RCC 7860 (cell line): ENCODE data around the gene STX10.
"Not testable (repeated sequence)": the region's sequence is repeated elsewhere in the genome, so short reads cannot be mapped to it uniquely, and the experiment has no call there.

Source experiments
- DNase-seq: peaks from one replicate; pipeline ENCODE4 v3.0.0-alpha.2; 2015; ENCODE audit warnings: low spot score
- FAIRE-seq: peaks from 2 replicates; lab custom pipeline; 2012; peaks lifted over from hg19 to GRCh38; lab: Jason Lieb, UNC

The STX10 gene

DNA sequence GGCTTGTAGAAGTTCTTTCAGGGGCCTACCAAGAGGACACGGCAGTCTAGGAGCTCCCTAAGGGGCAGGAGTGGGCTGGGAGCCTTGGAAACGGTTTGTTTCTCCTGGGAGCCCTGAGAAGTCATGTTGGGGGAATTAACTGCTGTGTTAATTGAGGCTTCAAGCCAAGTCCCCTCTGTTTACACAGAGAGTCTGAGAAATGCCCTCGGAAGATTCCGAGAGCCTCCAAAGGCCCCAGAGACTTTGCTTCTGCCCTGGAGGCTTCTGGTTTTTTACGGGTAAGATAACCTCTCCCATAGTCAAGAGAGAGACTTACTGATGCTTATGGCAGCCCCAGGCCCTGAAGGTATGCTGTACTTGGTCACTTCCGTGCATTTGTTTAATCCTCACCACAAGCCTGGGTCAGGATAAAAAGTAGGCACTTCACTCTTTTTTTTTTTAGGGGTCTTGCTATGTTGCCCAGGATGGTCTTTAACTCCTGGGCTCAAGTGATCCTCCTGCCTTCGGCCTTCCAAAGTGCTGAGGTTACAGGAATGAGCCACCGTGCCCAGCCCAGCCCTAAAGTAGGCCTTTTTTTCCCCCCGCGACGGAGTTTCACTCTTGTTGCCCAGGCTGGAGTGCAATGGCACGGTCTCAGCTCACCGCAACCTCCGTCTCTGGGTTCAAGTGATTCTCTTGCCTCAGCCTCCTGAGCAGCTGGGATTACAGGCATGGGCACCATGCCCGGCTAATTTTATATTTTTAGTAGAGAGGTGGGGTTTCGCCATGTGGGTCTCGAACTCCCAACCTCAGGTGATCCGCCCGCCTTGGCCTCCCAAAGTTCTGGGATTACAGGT is 15.2 kb upstream of the STX10 start:
- no peak for DNase-seq
- no peak for FAIRE-seq

DNA sequence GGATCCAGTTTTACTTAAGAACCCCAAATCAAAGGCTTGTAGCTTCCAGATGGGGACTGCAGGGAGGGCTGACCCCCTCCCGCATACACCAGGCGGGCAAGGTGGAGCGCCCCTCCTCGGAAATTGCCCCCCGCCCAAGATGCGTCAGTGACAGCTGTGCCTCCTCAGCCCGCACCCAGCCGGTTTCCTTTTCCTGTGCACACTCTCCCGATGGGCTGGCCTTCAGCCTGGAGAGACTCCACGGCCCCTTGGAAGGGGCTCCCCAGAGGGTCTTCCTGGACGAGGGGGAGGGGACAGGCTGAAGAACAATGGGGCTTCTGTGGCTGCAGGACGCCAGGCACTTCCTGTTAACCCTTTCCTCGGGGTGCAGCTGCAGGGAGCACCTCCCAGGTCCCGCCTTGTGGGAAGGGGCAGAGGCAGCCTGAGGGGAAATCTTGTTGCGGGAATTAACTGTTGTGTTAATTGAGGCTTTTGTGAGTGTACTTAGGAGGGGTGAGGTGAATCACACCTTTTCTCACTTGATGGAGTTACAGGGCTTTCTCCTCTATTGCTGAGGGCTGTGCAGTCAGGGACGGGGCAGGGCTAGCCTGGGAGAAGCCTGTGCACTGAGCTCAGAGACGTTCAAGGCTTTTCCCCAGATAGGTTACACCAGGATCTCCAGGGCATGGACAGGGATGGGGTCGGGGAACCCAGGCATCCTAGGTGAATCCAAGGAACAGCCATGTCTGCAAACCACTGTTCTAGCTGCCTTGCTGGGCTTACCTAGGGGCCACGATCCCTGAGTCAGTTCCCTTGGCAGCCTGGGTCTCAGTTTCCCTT is 14.4 kb upstream of the STX10 start:
- peak; percentile 61 for DNase-seq
- no peak for FAIRE-seq

DNA sequence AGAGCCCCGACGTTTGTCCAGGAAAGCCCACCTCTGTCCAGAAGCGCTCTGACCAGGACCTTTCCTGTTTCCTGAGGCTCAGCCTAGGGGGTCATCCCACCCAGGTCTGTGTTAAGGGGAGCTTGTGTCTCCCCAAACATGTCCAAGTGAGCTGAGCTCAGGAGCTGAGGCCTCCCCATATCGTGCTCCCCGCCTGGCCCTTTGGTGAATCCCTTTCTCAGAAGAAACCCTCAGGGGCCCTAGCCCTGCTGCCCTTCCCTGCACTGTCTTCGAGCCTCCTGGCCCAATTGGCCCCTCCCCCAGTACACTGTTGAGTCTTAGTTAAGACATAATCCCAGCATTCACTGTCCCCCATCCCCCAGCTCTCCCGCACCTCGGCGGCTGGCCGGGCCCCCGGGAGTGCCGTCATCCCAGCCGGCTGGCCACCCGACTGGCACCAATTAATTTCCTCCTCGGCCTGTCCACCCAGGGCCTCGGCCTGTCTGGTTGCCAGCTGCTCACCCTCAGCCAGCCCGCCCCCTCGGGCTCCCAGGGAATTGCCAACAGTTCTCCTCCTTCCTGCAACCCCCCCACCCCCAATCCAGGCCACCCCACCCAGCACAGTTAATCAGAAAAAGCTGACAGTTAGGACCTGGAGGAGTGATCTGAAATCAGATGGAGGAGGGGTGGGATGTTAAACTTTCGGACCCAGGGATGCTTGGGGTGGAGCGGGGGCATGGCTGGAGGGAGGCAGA is 13.6 kb upstream of the STX10 start:
- DNase-seq (peak; percentile 95), FAIRE-seq (peak; percentile 77)

DNA sequence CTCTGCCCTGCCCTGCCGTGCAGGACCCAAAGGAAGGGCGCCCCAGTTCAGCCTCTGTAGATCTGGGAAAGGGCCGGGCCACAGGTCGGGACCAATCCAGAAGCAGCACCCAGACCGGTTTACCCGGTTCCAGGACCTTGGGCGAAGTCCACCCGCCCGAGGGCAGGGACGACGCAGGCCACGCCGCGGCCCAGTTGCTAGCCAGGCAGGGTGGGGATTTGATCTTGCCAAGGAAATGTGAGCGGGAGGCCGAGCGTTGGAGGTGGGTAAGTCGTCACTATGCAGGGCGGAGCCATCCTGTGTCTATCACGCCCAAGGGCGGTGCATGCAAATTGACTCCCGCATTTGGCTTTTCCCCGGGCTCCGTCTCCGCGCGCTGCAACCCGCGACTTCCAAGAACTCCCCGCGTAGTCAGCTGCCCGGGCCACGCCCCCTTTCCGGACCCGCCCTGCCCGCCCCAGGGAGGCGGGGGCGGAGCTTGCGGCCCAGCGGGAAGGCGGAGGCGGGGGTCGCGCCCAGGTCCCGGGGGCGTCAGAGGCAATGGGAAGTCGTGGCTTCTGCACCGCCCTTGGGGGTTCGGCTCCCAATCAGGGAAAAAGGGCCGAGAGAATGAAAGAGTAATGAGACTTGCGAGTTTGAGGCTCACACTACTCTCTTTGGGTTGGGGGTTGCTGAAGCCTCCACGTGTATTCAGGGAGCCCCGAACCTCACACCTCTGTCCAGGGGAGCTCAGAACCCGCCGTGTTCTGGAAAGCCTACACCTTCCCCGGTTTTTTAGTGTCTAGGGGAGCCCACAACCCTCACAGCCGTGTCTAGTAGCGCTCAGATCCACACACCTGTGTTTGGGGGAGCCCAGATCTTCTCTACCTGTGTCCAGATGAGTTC is 12.8 kb upstream of the STX10 start:
- DNase-seq = peak; percentile 94
- peak; percentile 62 for FAIRE-seq

DNA sequence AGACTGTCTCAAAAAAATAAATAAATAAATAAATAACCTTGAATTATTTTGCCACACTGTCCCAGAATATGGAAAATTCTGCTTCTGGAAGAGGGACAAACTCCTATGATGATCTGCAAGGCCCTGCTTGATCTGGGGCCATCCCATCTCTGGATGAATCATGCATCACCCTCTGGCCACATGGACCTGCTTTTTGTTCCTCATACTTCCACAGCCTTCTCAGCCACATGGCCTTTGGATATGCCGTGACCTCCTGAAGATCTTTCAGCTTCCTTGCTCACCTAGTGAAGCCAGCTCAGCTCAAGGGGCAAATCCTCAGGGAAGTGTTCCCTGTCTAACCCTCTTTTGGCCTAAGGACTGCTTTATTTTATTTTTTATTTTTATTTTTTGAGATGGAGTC is 10.4 kb upstream of the STX10 start:
- FAIRE-seq = no peak
- DNase-seq = peak; percentile 35

DNA sequence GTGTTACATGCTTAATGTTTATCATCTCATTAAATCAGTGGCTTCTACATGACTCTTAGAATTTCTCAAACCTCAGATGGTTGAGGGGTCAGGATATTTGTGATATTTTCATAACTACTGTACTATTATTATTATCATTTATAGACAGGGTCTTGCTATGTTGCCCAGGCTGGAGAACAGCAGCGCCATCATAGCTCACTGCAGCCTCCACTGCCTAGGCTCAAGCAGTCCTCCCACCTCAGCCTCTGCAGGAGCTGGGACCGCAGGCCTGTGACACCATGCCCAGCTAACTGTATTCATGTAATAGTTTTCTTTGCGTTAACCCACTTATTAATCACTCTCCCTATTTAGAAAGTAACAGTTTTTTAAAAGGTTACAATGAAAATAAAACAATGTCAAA is 9.5 kb upstream of the STX10 start:
- FAIRE-seq (no peak), DNase-seq (no peak)

DNA sequence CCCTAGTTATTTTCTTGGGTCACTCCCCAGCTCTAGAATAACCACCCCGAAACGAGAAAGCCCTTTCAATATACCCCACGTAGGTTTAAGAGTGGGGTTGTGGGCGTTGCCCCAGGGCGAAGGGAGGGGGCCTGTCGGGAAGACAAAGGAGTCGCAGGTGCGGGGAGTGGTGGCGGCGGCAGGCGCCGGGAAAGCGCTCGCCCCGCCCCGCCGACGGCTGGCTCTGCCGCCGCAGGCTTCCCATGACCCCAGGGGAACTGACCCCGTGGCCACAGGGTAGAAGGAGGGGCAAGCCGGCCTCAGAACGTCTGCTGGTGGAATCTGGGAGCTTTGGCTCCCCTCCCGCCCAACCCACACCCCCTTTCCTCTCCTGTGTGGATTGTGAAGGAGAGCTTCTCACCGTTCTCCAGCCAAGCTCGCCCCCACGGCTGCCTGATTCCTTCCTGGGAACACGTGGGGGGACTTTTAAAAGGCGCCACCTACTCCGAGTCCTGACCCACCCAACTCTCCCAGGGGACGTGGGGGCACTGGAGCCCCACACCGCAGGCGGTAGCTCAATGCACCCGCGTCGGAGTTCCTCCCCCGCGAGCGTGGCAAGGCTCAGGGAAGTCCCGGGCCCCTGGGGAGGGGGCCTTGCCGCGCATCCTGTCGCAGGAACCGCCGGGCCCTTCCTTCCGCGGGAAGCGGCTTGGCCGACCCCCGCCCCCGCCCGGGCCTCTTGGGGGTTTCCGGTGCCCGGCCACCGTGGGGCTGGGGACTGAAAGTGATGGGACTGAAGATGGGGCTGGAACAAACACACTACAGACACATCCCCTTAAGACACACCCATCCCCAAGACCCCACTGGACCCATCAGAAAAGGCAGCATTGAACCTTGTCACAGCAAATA is 5.5 kb upstream of the STX10 start:
- no peak for FAIRE-seq
- DNase-seq = peak; percentile 38

DNA sequence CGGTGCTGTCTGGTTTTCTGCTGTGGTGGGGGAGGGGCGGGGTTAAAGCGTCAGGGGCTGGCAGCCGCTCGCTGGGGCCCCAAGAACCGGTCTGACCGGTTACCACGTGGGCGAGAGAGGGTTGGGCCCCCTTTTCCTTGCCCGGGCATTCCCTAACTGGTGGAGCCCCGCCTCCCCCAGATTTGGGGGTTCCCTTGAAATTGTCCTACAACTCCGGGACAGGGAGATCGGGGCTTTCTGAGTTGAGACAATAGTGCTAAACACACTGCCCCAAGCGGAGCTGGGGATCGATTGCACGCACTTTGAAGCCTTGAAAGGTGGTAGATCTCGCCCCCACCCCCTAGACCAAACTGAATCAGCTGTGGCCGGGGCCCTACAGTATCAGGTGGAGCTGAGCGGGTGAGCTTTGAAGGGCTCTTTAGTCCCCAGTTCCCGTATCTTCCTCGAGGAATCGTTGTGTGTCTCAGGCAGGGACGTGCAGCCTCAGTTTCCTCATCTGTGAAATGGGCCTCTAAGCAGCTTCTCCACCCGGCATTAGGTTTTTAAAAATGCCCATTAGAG is 4.8 kb upstream of the STX10 start:
- no peak for FAIRE-seq
- peak; percentile 35 for DNase-seq

DNA sequence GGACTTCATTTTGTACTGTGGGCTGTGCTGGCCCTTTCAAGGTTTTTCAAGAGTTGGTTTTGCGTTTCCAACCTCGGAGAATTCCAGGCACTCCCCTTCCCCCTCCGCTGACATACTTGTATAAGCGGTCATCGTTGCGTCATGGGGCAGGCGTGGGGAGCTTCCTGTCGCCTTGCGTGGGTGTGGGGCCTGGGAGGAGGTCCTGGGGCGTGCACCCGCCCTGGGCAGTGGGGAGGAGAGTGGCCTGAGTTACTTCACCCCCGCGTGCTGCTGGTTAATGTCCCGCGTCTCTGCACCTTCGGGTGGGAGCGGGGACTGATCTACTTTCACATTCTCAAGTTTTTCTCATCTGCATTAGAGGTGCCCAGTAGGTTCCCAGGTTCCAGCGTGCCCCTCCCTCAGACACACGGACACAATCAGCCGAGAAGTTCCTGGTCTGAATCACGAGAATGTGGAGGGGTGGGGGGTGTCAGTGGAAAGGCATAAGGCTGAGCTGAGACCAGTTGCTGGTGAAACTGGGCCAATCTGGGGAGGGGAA is 4.1 kb upstream of the STX10 start:
- DNase-seq = peak; percentile 86
- no peak for FAIRE-seq

DNA sequence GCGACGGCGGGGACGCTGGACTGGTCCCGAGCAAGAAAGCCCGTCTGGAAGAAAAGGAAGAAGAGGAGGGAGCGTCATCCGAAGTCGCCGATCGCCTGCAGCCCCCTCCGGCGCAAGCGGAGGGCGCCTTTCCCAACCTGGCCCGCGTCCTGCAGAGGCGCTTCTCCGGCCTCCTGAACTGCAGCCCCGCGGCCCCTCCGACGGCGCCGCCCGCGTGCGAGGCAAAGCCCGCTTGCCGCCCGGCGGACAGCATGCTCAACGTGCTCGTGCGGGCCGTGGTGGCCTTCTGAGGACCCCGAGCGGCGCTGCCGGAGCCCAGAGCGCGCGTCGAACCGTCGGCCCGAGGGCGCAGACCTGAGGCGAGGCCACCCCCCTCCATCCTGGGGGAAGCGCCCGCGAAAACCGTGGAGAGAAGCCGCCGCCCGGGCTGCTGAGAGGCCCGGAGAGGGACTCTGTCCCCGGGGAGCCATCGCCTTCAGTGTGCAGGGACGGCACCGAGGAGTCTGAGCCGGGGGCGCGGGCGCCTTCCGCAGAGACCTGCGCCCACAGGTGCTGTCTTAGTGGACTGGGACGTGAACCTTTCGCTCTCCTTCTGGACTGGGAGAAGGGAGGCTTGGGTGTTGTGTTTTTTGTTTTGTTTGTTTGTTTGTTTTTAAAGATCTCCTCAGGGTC is 3.5 kb upstream of the STX10 start:
- FAIRE-seq (no peak), DNase-seq (no peak)

DNA sequence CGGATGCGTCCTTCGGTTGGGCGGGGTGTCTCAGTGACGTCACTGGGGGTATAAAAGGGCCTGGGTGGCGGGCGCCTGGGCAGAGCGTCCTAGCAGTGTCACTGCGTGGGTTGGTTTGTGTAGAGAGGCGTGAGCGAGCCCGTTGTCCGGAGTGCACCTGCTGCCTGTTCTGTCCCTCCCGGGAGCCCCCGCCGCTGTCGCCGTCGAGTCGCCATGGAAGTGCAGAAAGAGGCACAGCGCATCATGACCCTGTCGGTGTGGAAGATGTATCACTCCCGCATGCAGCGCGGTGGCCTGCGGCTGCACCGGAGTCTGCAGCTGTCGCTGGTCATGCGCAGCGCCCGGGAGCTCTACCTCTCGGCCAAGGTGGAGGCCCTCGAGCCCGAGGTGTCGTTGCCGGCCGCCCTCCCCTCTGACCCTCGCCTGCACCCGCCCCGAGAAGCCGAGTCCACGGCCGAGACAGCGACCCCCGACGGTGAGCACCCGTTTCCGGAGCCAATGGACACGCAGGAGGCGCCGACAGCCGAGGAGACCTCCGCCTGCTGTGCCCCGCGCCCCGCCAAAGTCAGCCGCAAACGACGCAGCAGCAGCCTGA is 2.9 kb upstream of the STX10 start:
- FAIRE-seq (no peak), DNase-seq (peak; percentile 91)

DNA sequence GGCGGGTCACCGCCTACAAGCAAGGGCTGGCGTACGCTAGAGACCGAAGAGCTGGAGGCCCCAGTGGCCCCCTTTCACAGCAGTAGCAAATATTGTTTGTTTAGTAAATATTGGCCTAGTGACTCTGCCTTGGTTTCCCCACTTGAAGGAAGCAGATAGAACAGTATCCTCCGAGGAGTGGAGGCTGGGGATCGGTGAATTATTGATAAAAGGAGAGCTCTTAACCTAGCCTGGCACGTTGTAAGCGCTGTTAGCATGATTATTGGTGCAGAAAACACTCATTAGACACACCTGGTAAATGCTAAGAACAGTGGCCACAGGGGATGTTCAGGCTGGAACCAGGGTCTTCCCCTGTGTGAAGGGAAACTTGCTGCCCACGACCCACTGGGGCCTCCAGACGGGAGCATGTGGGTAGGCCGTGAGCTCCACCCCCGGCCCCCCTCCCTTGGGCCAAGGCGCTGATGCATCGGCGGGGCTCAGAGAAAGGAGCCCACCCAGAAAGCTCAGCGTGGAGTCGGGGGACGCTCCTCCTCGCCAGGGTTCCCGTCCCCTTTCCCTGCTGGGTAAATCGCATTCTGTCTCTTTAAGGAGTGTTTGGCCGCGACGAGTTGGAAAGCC is 2.3 kb upstream of the STX10 start:
- FAIRE-seq (peak; percentile 67), DNase-seq (no peak)

DNA sequence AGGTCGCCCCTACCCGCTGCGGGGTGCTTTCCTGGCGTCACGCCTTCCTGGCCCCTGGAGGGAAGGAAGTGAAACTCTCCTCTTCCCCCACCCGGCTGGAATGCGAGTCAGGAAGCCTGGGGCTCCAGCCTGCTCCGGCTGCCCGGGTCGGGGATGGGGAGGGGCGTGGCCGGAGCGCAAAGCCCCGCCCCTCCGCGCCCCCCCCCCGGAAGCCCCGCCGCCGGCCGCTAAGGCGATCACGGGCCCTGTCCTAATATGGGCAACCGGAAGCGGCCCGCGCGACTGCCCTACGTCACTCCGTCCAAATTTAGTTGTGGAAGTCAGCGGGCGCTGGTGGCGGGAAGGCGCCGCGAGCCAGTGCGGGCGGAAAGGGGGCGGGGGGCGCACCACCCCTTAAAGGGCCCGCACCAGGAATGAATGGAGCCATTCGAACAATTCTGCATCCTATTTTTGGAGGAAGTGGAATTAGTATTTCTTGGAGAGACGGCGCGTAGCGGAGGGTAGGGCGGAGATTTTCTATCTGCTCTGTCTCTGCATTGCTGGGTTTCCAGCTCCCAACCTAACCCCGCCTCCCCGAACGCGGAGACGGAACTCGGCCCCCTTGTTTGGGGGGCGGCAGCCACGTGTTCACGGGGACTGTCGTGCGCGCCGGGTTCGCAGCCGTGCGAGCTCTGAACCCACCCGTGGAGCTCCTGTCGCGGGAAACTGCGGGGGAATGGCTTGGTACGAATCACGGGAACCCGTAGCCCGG is 1.6 kb upstream of the STX10 start:
- DNase-seq (peak; percentile 96), FAIRE-seq (no peak)

DNA sequence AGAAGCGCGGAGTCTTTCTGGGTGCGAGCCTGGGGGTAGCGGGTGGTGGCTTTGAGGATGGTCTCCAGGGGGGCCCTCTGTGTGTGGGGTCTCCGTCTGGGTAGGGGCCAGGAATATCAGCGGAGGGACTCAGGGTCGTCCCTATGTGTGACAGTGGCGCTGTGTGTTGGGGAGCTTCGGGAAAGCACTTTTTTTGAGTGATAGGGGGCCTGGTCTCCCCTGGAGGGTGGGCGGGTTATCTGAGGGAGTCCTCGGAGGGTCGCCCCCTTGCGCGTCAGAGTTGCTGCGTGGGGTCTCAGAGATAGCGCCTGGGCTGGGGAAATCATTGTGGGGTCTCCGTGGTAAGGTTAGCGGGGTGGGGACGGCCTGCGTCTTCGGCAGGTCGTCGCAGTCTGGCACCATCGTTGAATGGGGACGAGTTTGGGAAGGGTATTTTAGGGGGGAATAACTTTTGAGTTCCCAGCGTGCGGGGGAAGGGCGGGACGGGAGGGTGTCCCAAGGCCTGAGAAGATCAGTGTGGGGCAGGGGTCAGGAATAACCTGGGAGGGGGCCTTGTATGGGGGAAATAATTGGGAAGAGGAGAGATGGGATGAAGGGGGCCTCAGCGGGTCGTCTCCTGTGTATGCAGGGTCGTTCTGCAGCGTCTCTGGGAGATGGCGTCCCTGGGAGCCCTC is 893 bp upstream of the STX10 start:
- no peak for FAIRE-seq
- no peak for DNase-seq

DNA sequence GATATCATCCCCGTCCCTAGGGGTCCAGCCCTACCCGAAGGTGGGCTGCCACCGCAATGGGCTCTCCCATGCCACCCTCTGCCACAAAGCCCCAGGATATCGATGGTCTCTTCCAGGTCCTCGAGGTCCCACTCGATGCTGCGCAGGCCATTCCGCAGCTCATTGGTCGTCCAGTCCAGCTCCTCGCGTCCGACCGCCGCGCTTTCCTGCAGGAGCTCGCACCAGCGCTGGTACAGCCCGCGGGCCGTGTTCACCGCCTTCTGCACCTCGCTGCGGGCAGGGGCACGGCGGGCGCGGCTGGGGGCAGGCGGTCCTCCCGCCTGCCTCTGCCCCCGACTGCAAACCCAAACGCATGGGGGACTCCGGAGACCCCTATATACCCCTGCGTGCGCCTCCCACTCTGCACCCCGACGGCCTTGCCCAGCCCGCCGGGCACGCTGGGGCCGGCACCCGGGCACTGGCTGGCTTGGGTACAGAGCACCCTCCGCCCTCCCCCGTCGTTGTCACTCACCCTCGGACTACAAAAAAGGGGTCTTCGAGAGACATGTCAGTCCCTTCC is 468 bp downstream of the STX10 start:
- FAIRE-seq = no peak
- peak; percentile 18 for DNase-seq

DNA sequence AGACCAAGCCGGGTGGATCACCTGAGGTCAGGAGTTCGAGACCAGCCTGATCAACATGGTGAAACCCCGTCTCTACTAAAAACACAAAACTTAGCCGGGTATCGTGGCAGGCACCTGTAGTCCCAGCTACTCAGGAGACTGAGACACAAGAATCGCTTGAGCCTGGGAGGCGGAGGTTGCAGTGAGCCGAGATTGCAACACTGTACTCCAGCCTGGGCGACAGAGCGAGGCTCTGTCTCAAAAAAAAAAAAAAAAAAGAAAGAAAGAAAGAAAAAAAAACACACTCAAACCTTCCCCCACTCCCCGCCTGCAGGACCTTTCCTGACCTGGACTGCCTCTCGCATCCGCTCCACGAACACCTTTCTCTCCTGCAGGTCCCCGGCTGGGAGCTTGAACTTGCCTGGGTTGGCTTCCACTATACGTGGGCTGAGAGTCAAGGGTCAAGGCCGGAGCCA is 975 bp downstream of the STX10 start:
- not testable (repeated sequence) for DNase-seq, FAIRE-seq
